A673 (cell line): ENCODE results near the gene SNX18.

ENCODE experiments used
- EZH2 ChIP-seq: fragments of 200-600 bp; sonication (generic); IDR thresholded peaks from 2 replicates; pipeline ENCODE4 v1.6.1; 2017; ENCODE audit warnings: borderline replicate concordance, low read depth, mild to moderate bottlenecking, mixed read lengths, antibody characterized with exemption, low read length; ENCODE audit not compliant: poor library complexity, severe bottlenecking
- TF ChIP-seq, protein P1 (sequence below): fragments of 300-800, 200-600 bp; sonication (generic); conservative IDR thresholded peaks from 2 replicates; pipeline ENCODE4 v1.5.1; 2017; ENCODE audit warnings: low read depth, mild to moderate bottlenecking, antibody characterized with exemption, low read length, moderate library complexity, mixed read lengths

GRCh38 chr5:54524082-54524481 lies 6.5 kb downstream of the SNX18 start:
- TF ChIP-seq, protein P1, sequence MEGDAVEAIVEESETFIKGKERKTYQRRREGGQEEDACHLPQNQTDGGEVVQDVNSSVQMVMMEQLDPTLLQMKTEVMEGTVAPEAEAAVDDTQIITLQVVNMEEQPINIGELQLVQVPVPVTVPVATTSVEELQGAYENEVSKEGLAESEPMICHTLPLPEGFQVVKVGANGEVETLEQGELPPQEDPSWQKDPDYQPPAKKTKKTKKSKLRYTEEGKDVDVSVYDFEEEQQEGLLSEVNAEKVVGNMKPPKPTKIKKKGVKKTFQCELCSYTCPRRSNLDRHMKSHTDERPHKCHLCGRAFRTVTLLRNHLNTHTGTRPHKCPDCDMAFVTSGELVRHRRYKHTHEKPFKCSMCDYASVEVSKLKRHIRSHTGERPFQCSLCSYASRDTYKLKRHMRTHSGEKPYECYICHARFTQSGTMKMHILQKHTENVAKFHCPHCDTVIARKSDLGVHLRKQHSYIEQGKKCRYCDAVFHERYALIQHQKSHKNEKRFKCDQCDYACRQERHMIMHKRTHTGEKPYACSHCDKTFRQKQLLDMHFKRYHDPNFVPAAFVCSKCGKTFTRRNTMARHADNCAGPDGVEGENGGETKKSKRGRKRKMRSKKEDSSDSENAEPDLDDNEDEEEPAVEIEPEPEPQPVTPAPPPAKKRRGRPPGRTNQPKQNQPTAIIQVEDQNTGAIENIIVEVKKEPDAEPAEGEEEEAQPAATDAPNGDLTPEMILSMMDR: no peak
- no peak for TF ChIP-seq EZH2
